ENCODE results near the gene HIBCH.

GRCh38 chr2:190303647-190304046 lies 16.0 kb downstream of the HIBCH start:
- TF ChIP-seq ZSCAN5A (CRISPR knock-in tag; IDR thresholded peaks at IDR 0.05; ENCODE audit: borderline replicate concordance) = no peak
- no peak for TF ChIP-seq FOXK1 (CRISPR knock-in tag; IDR thresholded peaks at IDR 0.05; ENCODE audit: borderline replicate concordance, low read depth)
- TF ChIP-seq, protein P1, sequence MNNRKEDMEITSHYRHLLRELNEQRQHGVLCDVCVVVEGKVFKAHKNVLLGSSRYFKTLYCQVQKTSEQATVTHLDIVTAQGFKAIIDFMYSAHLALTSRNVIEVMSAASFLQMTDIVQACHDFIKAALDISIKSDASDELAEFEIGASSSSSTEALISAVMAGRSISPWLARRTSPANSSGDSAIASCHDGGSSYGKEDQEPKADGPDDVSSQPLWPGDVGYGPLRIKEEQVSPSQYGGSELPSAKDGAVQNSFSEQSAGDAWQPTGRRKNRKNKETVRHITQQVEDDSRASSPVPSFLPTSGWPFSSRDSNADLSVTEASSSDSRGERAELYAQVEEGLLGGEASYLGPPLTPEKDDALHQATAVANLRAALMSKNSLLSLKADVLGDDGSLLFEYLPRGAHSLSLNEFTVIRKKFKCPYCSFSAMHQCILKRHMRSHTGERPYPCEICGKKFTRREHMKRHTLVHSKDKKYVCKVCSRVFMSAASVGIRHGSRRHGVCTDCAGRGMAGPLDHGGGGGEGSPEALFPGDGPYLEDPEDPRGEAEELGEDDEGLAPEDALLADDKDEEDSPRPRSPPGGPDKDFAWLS (CRISPR knock-in tag; IDR thresholded peaks at IDR 0.05; ENCODE audit: borderline replicate concordance) = no peak
- no peak for TF ChIP-seq ZNF609 (CRISPR knock-in tag; IDR thresholded peaks at IDR 0.05; ENCODE audit: borderline replicate concordance)
